ENCODE results near the gene MEIS2.

The MEIS2 gene

DNA sequence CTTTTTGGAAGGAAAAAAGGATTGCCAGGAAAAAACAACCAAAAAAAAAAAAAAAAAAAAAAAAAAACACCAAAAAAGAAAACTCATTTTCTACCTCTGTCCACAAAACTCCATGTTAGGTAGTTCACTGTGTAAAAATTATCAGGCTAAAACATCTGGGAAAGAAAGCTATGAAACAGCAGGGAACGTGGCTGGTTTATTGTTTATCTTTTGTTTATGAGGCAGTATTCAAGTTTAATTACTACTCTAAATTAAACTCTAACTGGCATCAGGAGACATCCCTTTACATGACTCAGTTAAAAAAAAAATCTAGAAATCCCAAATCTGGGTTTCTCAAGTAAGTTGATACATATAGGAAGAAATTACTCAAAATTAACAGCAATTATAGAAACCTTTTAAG is 21.8 kb downstream of the MEIS2 start:
- DNase-seq (ENCODE audit: low read depth) = no peak
- H3K4me3 ChIP-seq (ENCODE audit: low read depth, low read length) = no peak overlapping the region
- TF ChIP-seq, protein P1, sequence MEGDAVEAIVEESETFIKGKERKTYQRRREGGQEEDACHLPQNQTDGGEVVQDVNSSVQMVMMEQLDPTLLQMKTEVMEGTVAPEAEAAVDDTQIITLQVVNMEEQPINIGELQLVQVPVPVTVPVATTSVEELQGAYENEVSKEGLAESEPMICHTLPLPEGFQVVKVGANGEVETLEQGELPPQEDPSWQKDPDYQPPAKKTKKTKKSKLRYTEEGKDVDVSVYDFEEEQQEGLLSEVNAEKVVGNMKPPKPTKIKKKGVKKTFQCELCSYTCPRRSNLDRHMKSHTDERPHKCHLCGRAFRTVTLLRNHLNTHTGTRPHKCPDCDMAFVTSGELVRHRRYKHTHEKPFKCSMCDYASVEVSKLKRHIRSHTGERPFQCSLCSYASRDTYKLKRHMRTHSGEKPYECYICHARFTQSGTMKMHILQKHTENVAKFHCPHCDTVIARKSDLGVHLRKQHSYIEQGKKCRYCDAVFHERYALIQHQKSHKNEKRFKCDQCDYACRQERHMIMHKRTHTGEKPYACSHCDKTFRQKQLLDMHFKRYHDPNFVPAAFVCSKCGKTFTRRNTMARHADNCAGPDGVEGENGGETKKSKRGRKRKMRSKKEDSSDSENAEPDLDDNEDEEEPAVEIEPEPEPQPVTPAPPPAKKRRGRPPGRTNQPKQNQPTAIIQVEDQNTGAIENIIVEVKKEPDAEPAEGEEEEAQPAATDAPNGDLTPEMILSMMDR (IDR thresholded peaks at IDR 0.05; ENCODE audit: low read depth, low read length, missing control alignments) = no peak

DNA sequence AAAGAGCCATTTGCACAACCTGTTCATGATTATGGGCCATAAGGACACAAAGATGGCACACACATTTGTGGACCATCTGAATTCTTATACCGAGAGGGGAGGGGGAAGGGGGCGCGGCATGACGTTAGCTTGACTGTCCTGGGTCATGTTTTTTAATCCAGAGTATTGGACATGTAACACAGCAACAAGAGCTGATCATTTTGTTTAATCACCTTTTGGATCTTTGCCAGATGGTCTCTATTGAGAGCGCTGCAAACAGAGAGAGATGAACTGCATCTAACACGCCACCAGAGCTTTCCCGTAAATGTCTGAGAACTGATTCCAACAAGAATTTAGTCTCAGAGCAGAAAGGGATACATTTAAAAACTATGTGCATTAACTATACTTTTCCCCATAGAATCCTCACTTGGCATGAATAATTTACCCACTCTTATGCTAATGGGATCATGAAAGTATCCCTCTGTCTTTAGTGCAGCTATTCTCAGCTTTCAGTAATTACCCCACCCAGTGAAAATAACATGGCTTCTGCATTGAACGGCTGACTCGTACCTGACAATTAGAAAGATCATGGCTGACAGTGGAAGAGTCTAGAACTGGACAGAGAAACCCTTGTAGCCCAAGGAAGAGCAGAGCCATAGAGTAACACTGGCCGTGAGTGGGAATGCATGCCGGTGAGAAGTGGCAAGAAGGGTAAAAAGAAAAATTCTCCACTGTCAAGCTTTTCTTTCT is 22.6 kb downstream of the MEIS2 start:
- H3K4me3 ChIP-seq (ENCODE audit: low read depth, low read length) = no peak overlapping the region
- TF ChIP-seq, protein P1 (IDR thresholded peaks at IDR 0.05; ENCODE audit: low read depth, low read length, missing control alignments) = no peak
- DNase-seq (ENCODE audit: low read depth) = no peak

DNA sequence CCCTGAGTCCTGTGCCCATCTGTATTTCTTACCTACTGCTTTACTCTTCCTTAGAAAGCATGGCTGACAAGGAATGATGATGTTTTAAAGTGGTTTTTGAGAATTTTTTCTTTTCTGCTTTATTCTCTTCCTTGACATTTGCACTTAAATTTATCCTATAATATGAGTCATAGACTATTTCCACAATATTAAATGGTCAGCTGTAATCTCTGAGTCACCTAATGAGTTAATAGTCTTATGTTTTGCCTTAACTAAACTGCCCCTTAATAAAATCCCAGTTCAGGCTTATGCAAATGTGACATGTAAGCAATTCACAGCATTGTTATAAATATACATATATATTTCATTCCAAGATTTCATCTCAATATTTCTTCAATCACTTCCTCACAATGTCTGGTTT is 23.8 kb downstream of the MEIS2 start:
- DNase-seq (ENCODE audit: low read depth) = no peak
- H3K4me3 ChIP-seq (ENCODE audit: low read depth, low read length) = no peak overlapping the region
- TF ChIP-seq, protein P1 (IDR thresholded peaks at IDR 0.05; ENCODE audit: low read depth, low read length, missing control alignments) = no peak

DNA sequence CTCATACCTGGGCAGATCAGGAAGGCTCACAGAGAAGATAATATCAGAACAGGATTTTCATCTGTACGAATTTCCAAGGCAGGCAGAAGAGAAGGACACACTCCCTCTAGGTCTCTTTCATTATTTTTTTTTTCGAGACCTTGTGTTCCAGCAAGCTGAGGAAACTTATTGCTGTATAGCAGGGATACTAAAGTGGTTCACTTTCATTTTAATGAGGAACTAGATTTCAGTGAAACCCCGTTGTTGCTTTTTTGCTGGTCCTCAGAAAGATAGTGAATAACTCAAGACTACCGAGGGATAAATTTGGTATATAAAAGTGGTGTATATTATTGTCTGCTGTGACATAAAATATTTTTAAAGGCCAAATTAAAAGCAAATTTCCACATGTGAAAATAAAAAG is 24.6 kb downstream of the MEIS2 start:
- TF ChIP-seq, protein P1 (IDR thresholded peaks at IDR 0.05; ENCODE audit: low read depth, low read length, missing control alignments) = no peak
- DNase-seq (ENCODE audit: low read depth) = no peak
- H3K4me3 ChIP-seq (ENCODE audit: low read depth, low read length) = no peak overlapping the region

DNA sequence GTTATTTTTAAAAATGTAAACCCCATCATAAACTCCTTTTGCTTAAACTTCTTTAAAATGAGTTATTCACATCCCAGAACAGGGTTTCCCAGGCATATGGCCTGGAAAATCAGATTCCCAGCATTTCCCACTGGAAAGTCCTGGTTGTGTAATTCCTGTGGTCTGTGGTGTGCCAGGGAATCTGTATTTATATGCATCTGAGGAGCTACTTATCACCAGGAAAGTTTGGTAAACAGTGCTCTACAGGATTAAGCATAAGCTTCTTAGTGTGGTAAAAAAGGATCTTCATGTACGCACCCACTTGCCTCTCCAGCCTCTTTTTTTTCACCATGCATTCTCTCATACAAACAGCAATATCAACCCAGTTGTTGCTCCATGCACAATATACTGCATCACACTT is 28.2 kb downstream of the MEIS2 start:
- DNase-seq (ENCODE audit: low read depth) = no peak
- H3K4me3 ChIP-seq (ENCODE audit: low read depth, low read length) = no peak overlapping the region
- TF ChIP-seq, protein P1 (IDR thresholded peaks at IDR 0.05; ENCODE audit: low read depth, low read length, missing control alignments) = no peak

DNA sequence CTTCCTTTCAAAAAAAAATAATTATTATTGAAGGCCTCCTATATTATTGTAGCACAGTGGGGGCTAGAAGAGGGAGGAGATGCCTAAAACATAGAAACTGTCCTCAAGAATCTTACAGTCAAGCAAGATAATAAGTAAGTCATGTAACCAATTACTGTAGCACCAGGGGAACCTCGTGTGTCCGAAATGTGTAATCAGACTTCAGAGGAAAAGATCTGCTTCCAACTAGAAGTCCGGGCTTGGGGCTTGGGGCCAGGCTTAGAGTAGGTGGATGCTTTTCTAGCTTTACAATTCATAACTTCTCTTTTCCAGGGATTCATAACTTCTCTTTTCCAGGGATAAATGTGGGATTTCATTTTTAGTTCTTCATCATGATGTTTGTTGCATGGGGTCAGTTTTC is 29.2 kb downstream of the MEIS2 start:
- TF ChIP-seq, protein P1 (IDR thresholded peaks at IDR 0.05; ENCODE audit: low read depth, low read length, missing control alignments) = no peak
- no peak for DNase-seq (ENCODE audit: low read depth)
- no peak overlapping the region for H3K4me3 ChIP-seq (ENCODE audit: low read depth, low read length)

DNA sequence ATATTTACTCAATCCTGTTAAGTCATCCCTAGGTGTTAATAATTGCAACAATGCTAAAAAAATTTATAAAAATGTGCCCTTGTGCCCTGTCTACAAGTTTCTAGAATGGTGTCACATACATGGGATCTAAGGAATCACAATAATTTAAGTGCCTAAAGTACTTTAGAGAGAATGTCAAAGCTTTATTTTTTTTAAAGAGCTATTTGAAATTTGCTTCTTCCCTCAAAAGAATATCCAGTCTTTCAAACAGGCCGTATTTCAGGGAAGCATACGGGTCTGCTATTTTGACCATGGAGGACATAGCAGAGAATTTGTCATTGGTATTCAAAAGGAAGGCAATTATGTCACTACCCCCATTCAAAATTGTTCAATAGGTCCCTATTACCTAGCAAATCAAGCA is 29.7 kb downstream of the MEIS2 start:
- TF ChIP-seq, protein P1 (IDR thresholded peaks at IDR 0.05; ENCODE audit: low read depth, low read length, missing control alignments) = no peak
- no peak for DNase-seq (ENCODE audit: low read depth)
- no peak overlapping the region for H3K4me3 ChIP-seq (ENCODE audit: low read depth, low read length)
